Measurements from ENCODE around the gene TMEM234. TPM values are rescaled to one million over a fixed set of nuclear protein-coding genes. Genes with fewer than 3 reads are reported as not detected.

Gene TMEM234
- total and polyA plus RNA-seq, 10 of the 15 experiments (the other 5 are each of a cell fraction or from before 2014, with no cell fraction given): 2.9 to 10.9 (median 6.4) TPM

DNA sequence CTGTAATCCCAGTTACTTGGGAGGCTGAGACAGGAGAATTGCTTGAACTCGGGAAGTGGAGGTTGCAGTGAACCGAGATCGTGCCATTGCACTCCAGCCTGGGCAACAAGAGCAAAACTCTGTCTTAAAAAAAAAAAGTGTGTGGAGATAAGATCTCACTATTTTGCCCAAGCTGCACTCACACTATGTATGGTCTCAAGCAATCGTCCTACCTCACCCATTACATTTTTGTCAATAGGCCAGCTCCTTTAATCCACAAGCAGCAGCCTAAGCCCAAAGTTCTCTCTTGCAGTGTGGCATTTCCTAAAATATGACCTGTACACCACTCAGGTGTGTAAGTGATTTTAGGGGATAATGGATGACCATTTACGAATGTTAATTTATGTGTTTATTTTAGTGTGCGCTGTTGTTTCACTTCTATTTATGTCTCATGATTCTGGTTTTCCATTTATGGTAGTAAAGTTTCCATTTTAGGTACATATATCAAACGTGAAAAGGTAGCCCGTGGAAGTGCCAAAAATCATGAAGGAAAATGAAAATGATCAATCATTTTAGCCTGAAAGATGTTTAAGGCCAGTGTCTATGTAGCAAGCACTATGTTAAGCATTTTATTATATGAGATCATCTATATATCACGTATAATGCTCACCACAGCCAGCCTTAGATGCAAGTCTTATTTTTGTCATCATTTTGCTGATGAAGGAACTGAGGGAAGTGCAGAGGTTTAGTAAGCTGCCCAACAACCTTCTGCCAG is 34.5 kb upstream of the TMEM234 start (continued):
- TF ChIP-seq, protein P1, sequence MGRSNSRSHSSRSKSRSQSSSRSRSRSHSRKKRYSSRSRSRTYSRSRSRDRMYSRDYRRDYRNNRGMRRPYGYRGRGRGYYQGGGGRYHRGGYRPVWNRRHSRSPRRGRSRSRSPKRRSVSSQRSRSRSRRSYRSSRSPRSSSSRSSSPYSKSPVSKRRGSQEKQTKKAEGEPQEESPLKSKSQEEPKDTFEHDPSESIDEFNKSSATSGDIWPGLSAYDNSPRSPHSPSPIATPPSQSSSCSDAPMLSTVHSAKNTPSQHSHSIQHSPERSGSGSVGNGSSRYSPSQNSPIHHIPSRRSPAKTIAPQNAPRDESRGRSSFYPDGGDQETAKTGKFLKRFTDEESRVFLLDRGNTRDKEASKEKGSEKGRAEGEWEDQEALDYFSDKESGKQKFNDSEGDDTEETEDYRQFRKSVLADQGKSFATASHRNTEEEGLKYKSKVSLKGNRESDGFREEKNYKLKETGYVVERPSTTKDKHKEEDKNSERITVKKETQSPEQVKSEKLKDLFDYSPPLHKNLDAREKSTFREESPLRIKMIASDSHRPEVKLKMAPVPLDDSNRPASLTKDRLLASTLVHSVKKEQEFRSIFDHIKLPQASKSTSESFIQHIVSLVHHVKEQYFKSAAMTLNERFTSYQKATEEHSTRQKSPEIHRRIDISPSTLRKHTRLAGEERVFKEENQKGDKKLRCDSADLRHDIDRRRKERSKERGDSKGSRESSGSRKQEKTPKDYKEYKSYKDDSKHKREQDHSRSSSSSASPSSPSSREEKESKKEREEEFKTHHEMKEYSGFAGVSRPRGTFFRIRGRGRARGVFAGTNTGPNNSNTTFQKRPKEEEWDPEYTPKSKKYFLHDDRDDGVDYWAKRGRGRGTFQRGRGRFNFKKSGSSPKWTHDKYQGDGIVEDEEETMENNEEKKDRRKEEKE (IDR thresholded peaks at IDR 0.05): no peak
- no peak for TF ChIP-seq TAF1 (IDR thresholded peaks at IDR 0.05; ENCODE audit: borderline replicate concordance, low read depth, low read length)
- TF ChIP-seq SRF (IDR thresholded peaks at IDR 0.05; ENCODE audit: low read depth in 2 of 2, low read length in 2 of 2): 0 out of 4 replicates have a peak, but pooled peaks of 1 of the 2 experiments have one; percentile 32
- TF ChIP-seq NRF1 (conservative IDR thresholded peaks at IDR 0.05; ENCODE audit: low read depth, low read length): no peak

Measured in GM12878 (cell line).